ENCODE measurements around the gene NMT1. TPM values are rescaled to one million over a fixed set of nuclear protein-coding genes. Genes with fewer than 3 reads are reported as not detected.
A peak's percentile ranks its signal among the peaks of the same experiment; 100 is the strongest.

Gene NMT1
- total and polyA plus RNA-seq, 2 of the 13 experiments (the other 11 are each of a cell fraction or from before 2014, with no cell fraction given): 75.7 to 142 TPM

- TF ChIP-seq SKIL (CRISPR knock-in tag; IDR thresholded peaks at IDR 0.05; ENCODE audit: borderline replicate concordance) (no peak), NAIF1 (CRISPR knock-in tag; IDR thresholded peaks at IDR 0.05; ENCODE audit: borderline replicate concordance) (0 out of 2 replicates have a peak, but pooled peaks have one; percentile 63), TFE3 (CRISPR knock-in tag; IDR thresholded peaks at IDR 0.05) (peak; percentile 62), ZFP36 (IDR thresholded peaks at IDR 0.05; ENCODE audit: borderline replicate concordance, low read depth, low read length, partially characterized antibody) (no peak), ZFP90 (CRISPR knock-in tag; IDR thresholded peaks at IDR 0.05; ENCODE audit: borderline replicate concordance) (peak; percentile 88; the same call in 1 of the 2 replicates), ZHX1 (CRISPR knock-in tag; IDR thresholded peaks at IDR 0.05; ENCODE audit: low read depth) (peak; percentile 80; the same call in 1 of the 2 replicates), TFAP4 (IDR thresholded peaks at IDR 0.05; ENCODE audit: borderline replicate concordance, low read depth) (peak; percentile 55; the same call in 1 of the 2 replicates), ZMAT3 (CRISPR knock-in tag; conservative IDR thresholded peaks at IDR 0.05) (peak; percentile 92), TBL1XR1 (IDR thresholded peaks at IDR 0.05; ENCODE audit: borderline replicate concordance, low read length, partially characterized antibody) (peak; percentile 81), MAFG (CRISPR knock-in tag; IDR thresholded peaks at IDR 0.05) (no peak), AHDC1 (CRISPR knock-in tag; IDR thresholded peaks at IDR 0.05; ENCODE audit: borderline replicate concordance) (peak; percentile 61; the same call in 1 of the 2 replicates), TGIF2 (CRISPR knock-in tag; IDR thresholded peaks at IDR 0.05) (peak; percentile 81), ZFYVE20 (CRISPR knock-in tag; IDR thresholded peaks at IDR 0.05; ENCODE audit: borderline replicate concordance, low read depth) (no peak), FOXO1 (CRISPR knock-in tag; IDR thresholded peaks at IDR 0.05) (peak; percentile 81)
Measured at GRCh38 chr17:45135192-45135977, 74.3 kb downstream of the NMT1 start, which contains the start of gene ACBD4 (continued).

Data from HepG2 (cell line).